IPS-18a (cell line): ENCODE data around the gene AUTS2.

Experiments used
- H3K27ac ChIP-seq: one replicate; pipeline ENCODE4 v1.5.1; 2013; ENCODE audit warnings: low read length
- H3K27me3 ChIP-seq: one replicate; pipeline ENCODE4 v1.6.1; 2013; ENCODE audit warnings: mild to moderate bottlenecking, low read length; ENCODE audit not compliant: control insufficient read depth, insufficient read depth
- H3K36me3 ChIP-seq: one replicate; pipeline ENCODE4 v1.6.1; 2013; ENCODE audit warnings: low read depth, low read length; ENCODE audit not compliant: control insufficient read depth
- H3K4me1 ChIP-seq: one replicate; pipeline ENCODE4 v1.6.1; 2013; ENCODE audit warnings: low read depth, low read length; ENCODE audit not compliant: control insufficient read depth
- H3K4me3 ChIP-seq: one replicate; pipeline ENCODE4 v1.5.1; 2013; ENCODE audit warnings: low read length
- H3K9ac ChIP-seq: one replicate; pipeline ENCODE4 v1.6.1; 2013; ENCODE audit warnings: mild to moderate bottlenecking, low read length, moderate library complexity
- H3K9me3 ChIP-seq: one replicate; pipeline ENCODE4 v1.6.1; 2013; ENCODE audit warnings: low read depth, low read length; ENCODE audit not compliant: control insufficient read depth

The AUTS2 gene

DNA sequence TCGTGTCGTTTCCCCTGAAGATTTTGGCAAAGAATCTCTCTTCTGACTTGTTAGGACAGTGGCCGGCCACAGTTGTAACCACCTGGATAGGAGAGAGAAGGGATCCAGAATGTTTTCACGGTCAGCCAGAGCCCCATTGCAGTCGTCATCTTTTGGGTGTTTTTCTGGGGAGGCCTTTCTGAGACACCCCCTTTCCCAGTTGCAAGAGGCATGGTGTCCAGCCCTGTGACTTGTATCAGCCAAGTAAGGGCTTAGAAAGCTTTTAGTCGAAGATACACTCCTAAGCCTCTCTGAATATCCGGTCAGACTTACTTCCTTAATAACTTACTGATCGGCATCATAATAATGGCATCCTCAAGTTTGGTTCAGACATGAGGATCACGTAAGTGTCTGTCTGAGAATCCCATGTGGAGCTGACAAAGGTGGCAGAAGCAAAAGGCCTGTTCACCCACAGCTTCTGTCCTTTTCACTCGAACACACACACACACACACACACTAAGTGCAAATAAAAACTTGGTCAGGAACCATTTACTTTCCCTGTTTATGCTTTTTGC, 1098.0 kb downstream of the AUTS2 start:
- Histone ChIP-seq H3K9ac (peak overlapping the region; percentile 96), H3K4me3 (peak overlapping the region; percentile 95), H3K27me3 (peaks cover 23% of the 10 kb centered on the region), H3K27ac (no peak overlapping the region), H3K36me3 (peaks cover 19% of the 10 kb centered on the region), H3K4me1 (peaks cover 53% of the 10 kb centered on the region), H3K9me3 (no peaks in the 10 kb centered on the region)

- H3K36me3 ChIP-seq = peaks cover 38% of the 10 kb centered on the region
- peak overlapping the region; percentile 96 for H3K9ac ChIP-seq
- peaks cover 68% of the 10 kb centered on the region for H3K4me1 ChIP-seq
- H3K27me3 ChIP-seq = peaks cover 2% of the 10 kb centered on the region
- no peaks in the 10 kb centered on the region for H3K9me3 ChIP-seq
- H3K27ac ChIP-seq = no peak overlapping the region
- H3K4me3 ChIP-seq = peak overlapping the region; percentile 95
Observed at GRCh38 chr7:70698219-70698832, 1100.1 kb downstream of the AUTS2 start.

DNA sequence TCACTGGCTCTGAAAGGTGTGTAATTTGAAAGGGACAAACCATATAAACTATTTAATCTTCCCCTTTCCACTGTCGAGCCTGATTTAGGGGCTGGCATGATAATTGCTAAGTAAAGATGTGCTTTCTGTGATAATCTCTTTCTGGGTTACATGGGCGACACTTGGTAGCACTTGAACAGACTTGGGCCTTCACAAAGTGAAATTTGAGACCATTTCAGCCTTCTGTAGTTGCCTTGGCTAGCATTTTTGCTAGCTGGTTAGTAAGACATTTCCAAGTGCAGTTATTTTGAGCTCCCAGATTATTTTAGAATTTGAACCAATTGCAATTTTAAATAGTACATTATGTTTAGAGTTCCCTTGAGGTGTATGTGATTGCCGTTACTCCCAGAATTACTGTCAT, 1101.0 kb downstream of the AUTS2 start:
- peaks cover 77% of the 10 kb centered on the region for H3K4me1 ChIP-seq
- H3K36me3 ChIP-seq = peaks cover 39% of the 10 kb centered on the region
- peak overlapping the region; percentile 95 for H3K4me3 ChIP-seq
- no peak overlapping the region for H3K9ac ChIP-seq
- H3K27me3 ChIP-seq = no peaks in the 10 kb centered on the region
- H3K27ac ChIP-seq = no peak overlapping the region
- H3K9me3 ChIP-seq = no peaks in the 10 kb centered on the region

DNA sequence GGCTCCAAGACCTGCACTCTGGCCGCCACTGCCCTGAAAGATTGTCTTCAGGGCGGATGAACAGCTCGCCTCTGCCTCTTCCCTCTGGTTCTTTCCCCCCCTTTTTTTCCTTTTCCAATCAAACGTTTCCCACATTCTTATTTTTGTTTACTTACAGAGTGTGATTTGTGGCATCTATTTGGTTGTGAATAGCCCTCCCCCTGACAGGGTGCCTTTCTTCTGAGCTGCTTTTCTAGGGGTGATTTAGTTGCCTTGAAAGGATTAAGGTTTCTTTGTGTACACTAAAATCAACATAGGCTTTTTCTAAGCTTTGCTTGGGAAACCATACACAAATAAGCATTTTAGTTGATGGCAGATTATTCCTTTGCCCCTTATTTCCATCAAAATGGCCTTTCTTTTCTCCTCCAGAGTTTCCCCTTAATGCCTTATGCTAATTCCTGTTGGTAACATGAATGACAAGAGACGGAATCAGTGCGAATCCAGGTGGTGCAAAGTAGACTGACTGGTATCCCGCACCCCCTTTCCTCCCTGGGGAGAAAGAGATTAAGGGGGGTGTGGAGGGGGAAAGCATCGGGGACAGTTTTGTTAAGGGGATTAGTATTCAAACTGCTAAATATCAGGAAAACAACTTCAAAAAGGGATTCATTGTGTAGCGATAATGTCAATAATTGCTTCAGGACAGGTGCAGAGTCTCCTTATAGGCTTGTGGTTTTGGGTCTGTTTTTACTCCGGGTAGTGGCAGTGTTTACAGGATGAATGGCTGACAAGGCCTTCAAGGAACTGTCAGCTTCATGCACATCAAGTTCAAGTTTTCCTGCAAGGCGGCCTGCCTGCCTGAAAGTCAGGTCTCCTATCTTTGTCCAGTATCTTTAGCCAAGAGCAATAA, 1102.0 kb downstream of the AUTS2 start:
- no peaks in the 10 kb centered on the region for H3K9me3 ChIP-seq
- H3K9ac ChIP-seq = peak overlapping the region; percentile 18
- peak overlapping the region; percentile 95 for H3K4me3 ChIP-seq
- no peaks in the 10 kb centered on the region for H3K27me3 ChIP-seq
- peak overlapping the region; percentile 26 for H3K27ac ChIP-seq
- peaks cover 87% of the 10 kb centered on the region for H3K4me1 ChIP-seq
- peaks cover 47% of the 10 kb centered on the region for H3K36me3 ChIP-seq

DNA sequence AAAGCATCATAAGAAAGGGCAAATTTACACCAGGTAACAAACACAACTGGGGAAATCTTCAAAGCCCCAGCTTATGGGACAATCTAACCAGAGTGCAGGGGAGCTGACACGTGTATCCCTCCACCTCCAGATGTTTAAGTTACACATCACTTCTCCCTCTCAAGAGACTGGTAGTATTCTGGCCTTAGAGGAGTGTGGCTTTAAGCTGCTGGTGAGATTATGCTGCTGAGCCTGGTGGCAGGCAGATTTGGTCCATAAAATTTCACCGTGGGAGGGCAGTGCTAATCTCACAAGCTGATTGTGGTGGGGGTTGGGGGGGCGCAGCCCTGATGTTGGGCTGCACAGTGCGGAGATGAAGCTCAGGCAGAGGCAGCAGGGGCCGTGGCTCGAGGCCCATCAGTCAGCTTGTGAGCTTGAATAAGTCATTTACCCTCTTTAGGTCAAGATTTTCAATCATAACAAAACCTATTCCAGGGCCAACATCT, 1102.7 kb downstream of the AUTS2 start:
- peaks cover 54% of the 10 kb centered on the region for H3K36me3 ChIP-seq
- H3K27me3 ChIP-seq = no peaks in the 10 kb centered on the region
- no peaks in the 10 kb centered on the region for H3K9me3 ChIP-seq
- H3K4me3 ChIP-seq = peak overlapping the region; percentile 95
- H3K27ac ChIP-seq = no peak overlapping the region
- no peak overlapping the region for H3K9ac ChIP-seq
- H3K4me1 ChIP-seq = peaks cover 94% of the 10 kb centered on the region

DNA sequence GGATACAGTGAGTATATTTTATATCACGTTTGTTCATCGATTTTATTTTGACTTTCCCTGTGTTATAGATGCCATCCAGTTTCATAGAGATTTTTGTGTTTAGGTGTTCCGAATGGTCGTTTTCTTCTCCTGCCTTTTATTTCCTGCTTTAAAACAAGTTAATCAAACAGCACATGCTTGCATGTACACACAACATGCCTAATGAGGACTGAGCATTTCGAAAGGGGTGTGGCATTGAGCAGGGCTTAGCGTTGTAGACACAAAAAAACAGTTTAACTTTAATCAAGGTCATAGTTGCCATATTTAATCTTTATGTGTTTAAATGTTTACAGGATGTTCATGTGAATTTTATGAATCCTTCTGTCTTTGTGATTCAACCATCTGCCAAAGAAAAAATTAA, 1103.2 kb downstream of the AUTS2 start:
- Histone ChIP-seq H3K4me3 (peak overlapping the region; percentile 95), H3K9ac (no peak overlapping the region), H3K36me3 (peaks cover 55% of the 10 kb centered on the region), H3K9me3 (no peaks in the 10 kb centered on the region), H3K27ac (no peak overlapping the region), H3K4me1 (peaks cover 99% of the 10 kb centered on the region), H3K27me3 (no peaks in the 10 kb centered on the region)

DNA sequence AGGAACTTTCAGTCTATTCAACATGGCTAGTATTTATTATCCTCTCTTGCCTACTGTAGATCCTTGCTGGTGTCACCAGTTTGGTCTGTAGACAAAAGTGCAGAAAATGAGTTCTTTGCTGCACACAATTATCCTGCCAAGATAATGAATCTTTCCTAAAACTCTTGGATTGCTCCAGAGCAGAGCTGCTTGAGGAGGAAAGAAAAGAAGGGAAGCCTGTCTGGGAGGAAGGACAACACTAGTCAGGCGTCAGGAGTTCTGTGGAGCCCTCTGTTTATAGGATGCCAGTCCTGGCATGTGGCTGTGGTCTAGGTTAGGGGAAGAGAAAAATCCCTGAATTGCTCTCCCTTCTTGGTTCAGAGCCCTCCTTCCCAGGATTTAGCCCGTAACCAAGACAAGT, 1103.7 kb downstream of the AUTS2 start:
- Histone ChIP-seq H3K9me3 (no peaks in the 10 kb centered on the region), H3K27ac (no peak overlapping the region), H3K4me1 (peaks cover 100% of the 10 kb centered on the region), H3K4me3 (no peak overlapping the region), H3K27me3 (no peaks in the 10 kb centered on the region), H3K9ac (no peak overlapping the region), H3K36me3 (peaks cover 56% of the 10 kb centered on the region)

- no peaks in the 10 kb centered on the region for H3K27me3 ChIP-seq
- H3K9ac ChIP-seq = no peak overlapping the region
- no peak overlapping the region for H3K27ac ChIP-seq
- no peaks in the 10 kb centered on the region for H3K9me3 ChIP-seq
- peak overlapping the region; percentile 29 for H3K4me3 ChIP-seq
- peaks cover 58% of the 10 kb centered on the region for H3K36me3 ChIP-seq
- H3K4me1 ChIP-seq = peaks cover 96% of the 10 kb centered on the region
Observed at GRCh38 chr7:70703785-70704184, 1105.5 kb downstream of the AUTS2 start.

- Histone ChIP-seq H3K27ac (no peak overlapping the region), H3K36me3 (peaks cover 52% of the 10 kb centered on the region), H3K27me3 (no peaks in the 10 kb centered on the region), H3K9me3 (no peaks in the 10 kb centered on the region), H3K9ac (no peak overlapping the region), H3K4me1 (peaks cover 94% of the 10 kb centered on the region), H3K4me3 (no peak overlapping the region)
Observed at GRCh38 chr7:70704831-70705346, 1106.6 kb downstream of the AUTS2 start.

DNA sequence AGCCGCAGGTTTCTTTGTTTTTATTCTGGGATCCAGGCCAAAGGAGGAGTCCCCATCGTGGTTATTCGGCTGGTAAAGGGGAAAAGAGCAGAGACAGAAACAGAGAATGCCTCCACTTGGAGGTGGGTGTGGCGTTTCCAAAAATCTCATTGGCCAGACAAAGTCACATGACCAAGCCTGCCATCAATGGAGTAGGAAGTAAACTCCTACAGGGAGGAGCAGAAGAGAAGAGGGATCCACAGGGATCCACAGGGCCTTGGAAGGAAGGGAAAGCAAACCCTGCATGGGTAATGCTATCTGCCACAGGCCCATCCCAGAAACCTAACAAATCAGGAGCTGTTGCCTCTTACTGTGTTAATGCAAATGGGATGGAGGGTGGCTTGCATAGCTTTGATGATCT, 1107.9 kb downstream of the AUTS2 start:
- no peaks in the 10 kb centered on the region for H3K27me3 ChIP-seq
- H3K36me3 ChIP-seq = peaks cover 65% of the 10 kb centered on the region
- peaks cover 91% of the 10 kb centered on the region for H3K4me1 ChIP-seq
- no peak overlapping the region for H3K27ac ChIP-seq
- no peaks in the 10 kb centered on the region for H3K9me3 ChIP-seq
- H3K4me3 ChIP-seq = no peak overlapping the region
- no peak overlapping the region for H3K9ac ChIP-seq

DNA sequence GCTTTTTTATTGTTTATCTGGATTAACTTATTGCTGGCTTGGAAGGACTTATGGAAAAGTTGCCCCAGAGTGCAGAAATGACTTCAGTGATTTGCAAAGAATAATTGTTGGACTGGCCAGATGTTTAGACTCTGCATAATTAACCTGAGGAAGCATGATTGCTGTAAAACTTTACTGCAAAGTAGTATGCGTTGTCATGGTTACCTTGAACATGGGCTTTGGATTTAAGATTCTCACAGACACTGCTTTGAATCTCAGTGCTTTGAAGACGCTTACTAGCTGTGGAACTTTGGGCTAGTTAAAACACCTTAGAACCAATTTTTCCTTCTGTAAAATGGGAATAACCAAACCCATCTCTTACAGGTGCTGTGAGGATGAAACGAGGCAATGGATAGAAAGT, 1108.4 kb downstream of the AUTS2 start:
- no peaks in the 10 kb centered on the region for H3K27me3 ChIP-seq
- H3K4me3 ChIP-seq = no peak overlapping the region
- peaks cover 64% of the 10 kb centered on the region for H3K36me3 ChIP-seq
- no peak overlapping the region for H3K27ac ChIP-seq
- no peaks in the 10 kb centered on the region for H3K9me3 ChIP-seq
- no peak overlapping the region for H3K9ac ChIP-seq
- H3K4me1 ChIP-seq = peaks cover 89% of the 10 kb centered on the region
